ENCODE measurements around the gene IL13. TPM values are rescaled to one million over a fixed set of nuclear protein-coding genes. Genes with fewer than 3 reads are reported as not detected.

The IL13 gene
- total RNA-seq, 1 experiment from 2014 or later = not detected

DNA sequence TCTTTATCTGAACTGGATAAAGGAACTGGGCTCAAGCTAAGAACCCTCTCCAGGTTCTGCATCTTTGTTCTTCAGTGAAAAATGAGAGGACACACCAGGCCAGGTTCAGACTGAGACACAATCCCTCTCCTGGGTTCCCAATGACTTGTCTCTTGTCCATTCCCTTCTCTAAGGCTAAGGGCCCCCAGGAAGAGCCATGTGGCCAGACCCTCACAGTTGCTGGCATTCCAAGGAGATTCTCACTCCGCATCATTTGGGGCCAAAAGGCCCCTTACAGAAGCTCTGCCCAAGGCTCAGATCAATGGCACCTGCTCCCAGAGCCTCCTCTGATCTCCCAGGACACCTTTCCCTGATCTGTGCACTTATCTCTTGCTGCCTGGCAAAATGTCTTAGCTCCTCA lies 20.8 kb downstream of the IL13 start:
- Mint-ChIP-seq H3K27me3 (ENCODE audit: low read depth) (no peaks in the 10 kb centered on the region), H3K4me1 (peaks cover 6% of the 10 kb centered on the region), H3K4me3 (no peak overlapping the region), H3K9me3 (no peaks in the 10 kb centered on the region), H3K36me3 (no peaks in the 10 kb centered on the region), H3K27ac (no peak overlapping the region)
- DNase-seq (ENCODE audit: low spot score) (no peak), ATAC-seq (no peak)
- POLR2A ChIA-PET = no interaction called here
- TF ChIP-seq EMX1 (CRISPR knock-in tag; IDR thresholded peaks at IDR 0.05) (no peak), ZNF281 (CRISPR knock-in tag; IDR thresholded peaks at IDR 0.05) (no peak)
- TF ChIP-seq, protein P1, sequence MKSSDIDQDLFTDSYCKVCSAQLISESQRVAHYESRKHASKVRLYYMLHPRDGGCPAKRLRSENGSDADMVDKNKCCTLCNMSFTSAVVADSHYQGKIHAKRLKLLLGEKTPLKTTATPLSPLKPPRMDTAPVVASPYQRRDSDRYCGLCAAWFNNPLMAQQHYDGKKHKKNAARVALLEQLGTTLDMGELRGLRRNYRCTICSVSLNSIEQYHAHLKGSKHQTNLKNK (CRISPR knock-in tag; IDR thresholded peaks at IDR 0.05) = no peak
- TF ChIP-seq, protein P2, sequence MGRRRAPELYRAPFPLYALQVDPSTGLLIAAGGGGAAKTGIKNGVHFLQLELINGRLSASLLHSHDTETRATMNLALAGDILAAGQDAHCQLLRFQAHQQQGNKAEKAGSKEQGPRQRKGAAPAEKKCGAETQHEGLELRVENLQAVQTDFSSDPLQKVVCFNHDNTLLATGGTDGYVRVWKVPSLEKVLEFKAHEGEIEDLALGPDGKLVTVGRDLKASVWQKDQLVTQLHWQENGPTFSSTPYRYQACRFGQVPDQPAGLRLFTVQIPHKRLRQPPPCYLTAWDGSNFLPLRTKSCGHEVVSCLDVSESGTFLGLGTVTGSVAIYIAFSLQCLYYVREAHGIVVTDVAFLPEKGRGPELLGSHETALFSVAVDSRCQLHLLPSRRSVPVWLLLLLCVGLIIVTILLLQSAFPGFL (CRISPR knock-in tag; IDR thresholded peaks at IDR 0.05; ENCODE audit: borderline replicate concordance) = no peak
- CTCF ChIA-PET = interaction anchor here (1.2 kb wide), 1 partner anchor 152 kb away, joined by 3 read pairs; no protein-coding TSS in a partner anchor

GRCh38 chr5:132679166-132679565 lies 21.2 kb downstream of the IL13 start:
- Mint-ChIP-seq H3K4me1 (peaks cover 6% of the 10 kb centered on the region), H3K4me3 (no peak overlapping the region), H3K36me3 (no peaks in the 10 kb centered on the region), H3K27ac (no peak overlapping the region), H3K9me3 (no peaks in the 10 kb centered on the region), H3K27me3 (ENCODE audit: low read depth) (no peaks in the 10 kb centered on the region)
- DNase-seq (ENCODE audit: low spot score) (no peak), ATAC-seq (no peak)
- TF ChIP-seq, protein P3, sequence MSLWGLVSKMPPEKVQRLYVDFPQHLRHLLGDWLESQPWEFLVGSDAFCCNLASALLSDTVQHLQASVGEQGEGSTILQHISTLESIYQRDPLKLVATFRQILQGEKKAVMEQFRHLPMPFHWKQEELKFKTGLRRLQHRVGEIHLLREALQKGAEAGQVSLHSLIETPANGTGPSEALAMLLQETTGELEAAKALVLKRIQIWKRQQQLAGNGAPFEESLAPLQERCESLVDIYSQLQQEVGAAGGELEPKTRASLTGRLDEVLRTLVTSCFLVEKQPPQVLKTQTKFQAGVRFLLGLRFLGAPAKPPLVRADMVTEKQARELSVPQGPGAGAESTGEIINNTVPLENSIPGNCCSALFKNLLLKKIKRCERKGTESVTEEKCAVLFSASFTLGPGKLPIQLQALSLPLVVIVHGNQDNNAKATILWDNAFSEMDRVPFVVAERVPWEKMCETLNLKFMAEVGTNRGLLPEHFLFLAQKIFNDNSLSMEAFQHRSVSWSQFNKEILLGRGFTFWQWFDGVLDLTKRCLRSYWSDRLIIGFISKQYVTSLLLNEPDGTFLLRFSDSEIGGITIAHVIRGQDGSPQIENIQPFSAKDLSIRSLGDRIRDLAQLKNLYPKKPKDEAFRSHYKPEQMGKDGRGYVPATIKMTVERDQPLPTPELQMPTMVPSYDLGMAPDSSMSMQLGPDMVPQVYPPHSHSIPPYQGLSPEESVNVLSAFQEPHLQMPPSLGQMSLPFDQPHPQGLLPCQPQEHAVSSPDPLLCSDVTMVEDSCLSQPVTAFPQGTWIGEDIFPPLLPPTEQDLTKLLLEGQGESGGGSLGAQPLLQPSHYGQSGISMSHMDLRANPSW (CRISPR knock-in tag; conservative IDR thresholded peaks at IDR 0.05; ENCODE audit: low read depth) = no peak
- TF ChIP-seq, protein P4, sequence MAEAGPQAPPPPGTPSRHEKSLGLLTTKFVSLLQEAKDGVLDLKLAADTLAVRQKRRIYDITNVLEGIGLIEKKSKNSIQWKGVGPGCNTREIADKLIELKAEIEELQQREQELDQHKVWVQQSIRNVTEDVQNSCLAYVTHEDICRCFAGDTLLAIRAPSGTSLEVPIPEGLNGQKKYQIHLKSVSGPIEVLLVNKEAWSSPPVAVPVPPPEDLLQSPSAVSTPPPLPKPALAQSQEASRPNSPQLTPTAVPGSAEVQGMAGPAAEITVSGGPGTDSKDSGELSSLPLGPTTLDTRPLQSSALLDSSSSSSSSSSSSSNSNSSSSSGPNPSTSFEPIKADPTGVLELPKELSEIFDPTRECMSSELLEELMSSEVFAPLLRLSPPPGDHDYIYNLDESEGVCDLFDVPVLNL (CRISPR knock-in tag; IDR thresholded peaks at IDR 0.05; ENCODE audit: borderline replicate concordance, low read depth) = no peak
- TF ChIP-seq ZNF317 (CRISPR knock-in tag; IDR thresholded peaks at IDR 0.05; ENCODE audit: borderline replicate concordance, low read depth) = no peak
- TF ChIP-seq SP1 (CRISPR knock-in tag; conservative IDR thresholded peaks at IDR 0.05) = no peak
- no peak for TF ChIP-seq E2F1 (CRISPR knock-in tag; IDR thresholded peaks at IDR 0.05)
- ChIA-PET POLR2A (no interaction called here), CTCF (interaction anchor here (1.2 kb wide), 1 partner anchor 152 kb away, joined by 3 read pairs; no protein-coding TSS in a partner anchor)

DNA sequence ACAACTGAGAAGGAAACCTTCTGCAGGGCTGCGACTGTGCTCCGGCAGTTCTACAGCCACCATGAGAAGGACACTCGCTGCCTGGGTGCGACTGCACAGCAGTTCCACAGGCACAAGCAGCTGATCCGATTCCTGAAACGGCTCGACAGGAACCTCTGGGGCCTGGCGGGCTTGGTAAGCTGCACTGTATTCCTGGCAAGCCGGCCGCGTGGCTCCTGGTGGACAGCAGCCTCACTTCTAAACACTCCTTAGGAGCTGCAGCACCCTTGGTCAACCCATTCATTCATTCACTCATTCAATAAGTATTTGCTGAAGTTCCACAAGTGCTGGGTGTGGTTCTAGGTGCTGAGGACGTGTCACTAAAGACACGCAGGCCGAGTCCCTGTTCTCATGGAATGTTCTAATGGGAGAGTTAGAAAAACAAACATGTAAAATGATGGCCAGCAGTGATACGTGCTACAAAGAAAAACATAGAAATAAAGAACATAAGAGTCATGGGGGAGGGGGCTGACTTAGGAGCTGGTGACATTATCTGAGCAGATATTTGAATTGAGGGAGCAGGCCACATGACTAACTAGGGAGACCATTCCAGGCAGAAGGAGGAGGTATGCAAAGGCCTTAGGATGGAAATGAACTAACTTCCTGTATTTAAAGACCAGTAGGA lies 21.9 kb downstream of the IL13 start:
- H3K4me3 Mint-ChIP-seq = no peak overlapping the region

More for the DNA sequence above, 21.9 kb downstream of the IL13 start:
- no peaks in the 10 kb centered on the region for H3K27me3 Mint-ChIP-seq (ENCODE audit: low read depth)
- CTCF ChIA-PET = interaction anchor here (1.2 kb wide), 1 partner anchor 153 kb away, joined by 3 read pairs; no protein-coding TSS in a partner anchor
- POLR2A ChIA-PET = no interaction called here
- ATAC-seq = no peak
- DNase-seq (ENCODE audit: low spot score) = no peak
- TF ChIP-seq SMAD3 (CRISPR knock-in tag; IDR thresholded peaks at IDR 0.05; ENCODE audit: borderline replicate concordance) (no peak), SOX15 (CRISPR knock-in tag; IDR thresholded peaks at IDR 0.05) (no peak), JUN (CRISPR knock-in tag; IDR thresholded peaks at IDR 0.05) (no peak)
- H3K4me1 Mint-ChIP-seq = peaks cover 6% of the 10 kb centered on the region
- H3K9me3 Mint-ChIP-seq = no peaks in the 10 kb centered on the region
- H3K27ac Mint-ChIP-seq = peak overlapping the region; percentile 7; the same call in 1 of the 2 replicates
- no peaks in the 10 kb centered on the region for H3K36me3 Mint-ChIP-seq

Measured in WTC11 (cell line).